Measurements from ENCODE around the gene RPP25. TPM values are rescaled to one million over a fixed set of nuclear protein-coding genes. Genes with fewer than 3 reads are reported as not detected.

Gene RPP25
- total and polyA plus RNA-seq, 2 of the 13 experiments (the other 11 are each of a cell fraction or from before 2014, with no cell fraction given): 0.05 to 0.11 TPM

GRCh38 chr15:74978077-74978476 is 21.5 kb upstream of the RPP25 start (continued):
- TF ChIP-seq ZNF616 (CRISPR knock-in tag; IDR thresholded peaks at IDR 0.05; ENCODE audit: low read depth): no peak
- TF ChIP-seq ZNF569 (CRISPR knock-in tag; IDR thresholded peaks at IDR 0.05; ENCODE audit: borderline replicate concordance): no peak

GRCh38 chr15:74977599-74977998 is 21.0 kb upstream of the RPP25 start:
- no peaks in the 10 kb centered on the region for H3K36me3 ChIP-seq (replicated peaks in 1 of 2; ENCODE audit: control insufficient read depth in 1 of 2, insufficient read depth in 2 of 2, low read length in 2 of 2)
- no peak overlapping the region for H3K27ac ChIP-seq (ENCODE audit: extremely low read length, insufficient read depth, low read length)
- no peak overlapping the region for H3K9ac ChIP-seq (ENCODE audit: insufficient read depth, low read depth, low read length)
- in situ Hi-C loops (cut with HindIII; ENCODE audit: extremely low pct_ligation_motif_present, low pct_unique_long_range_greater_than_20kb): no loop called here
- FAIRE-seq (no peak), DNase-seq (ENCODE audit: low spot score) (no peak), ATAC-seq (no peak)
- no TSS peak for BruUV-seq (replicated peaks)
- WGBS (ENCODE audit: low lambda C conversion rate): 14% methylated on average over 4 of the region's 4 CpGs
- ChIA-PET CTCF (ENCODE audit: low intra/inter-chr PET ratio, low total read pairs) (no interaction called here), POLR2A (no interaction called here)
- H3K4me1 ChIP-seq (ENCODE audit: insufficient read depth, low read length): no peaks in the 10 kb centered on the region
- no peaks in the 10 kb centered on the region for H3K79me2 ChIP-seq (ENCODE audit: insufficient read depth, low read length)
- H4K20me1 ChIP-seq (ENCODE audit: insufficient read depth, low read length): no peaks in the 10 kb centered on the region
- H3K4me2 ChIP-seq (ENCODE audit: low read depth, low read length): no peak overlapping the region
- H3K9me3 ChIP-seq (ENCODE audit: low read length): no peaks in the 10 kb centered on the region
- H2AFZ ChIP-seq (ENCODE audit: low read length): no peak overlapping the region
- no peak overlapping the region for H3K4me3 ChIP-seq (replicated peaks in 1 of 3; ENCODE audit: insufficient read depth in 1 of 3, low read depth in 2 of 3, low read length in 3 of 3)
- intact Hi-C loops (cut with micrococcal nuclease; ENCODE audit: unreplicated experiment): no loop called here
- H3K27me3 ChIP-seq (ENCODE audit: control insufficient read depth in 1 of 2, insufficient read depth in 2 of 2, low read length in 2 of 2): peaks cover 1 to 26% of the 10 kb centered on the region in 2 experiments; a peak in 3 of 5 replicates
- TF ChIP-seq TIGD3 (CRISPR knock-in tag; IDR thresholded peaks at IDR 0.05; ENCODE audit: borderline replicate concordance): no peak
- no peak for TF ChIP-seq ELF1 (CRISPR knock-in tag; IDR thresholded peaks at IDR 0.05)
- TF ChIP-seq, protein P1, sequence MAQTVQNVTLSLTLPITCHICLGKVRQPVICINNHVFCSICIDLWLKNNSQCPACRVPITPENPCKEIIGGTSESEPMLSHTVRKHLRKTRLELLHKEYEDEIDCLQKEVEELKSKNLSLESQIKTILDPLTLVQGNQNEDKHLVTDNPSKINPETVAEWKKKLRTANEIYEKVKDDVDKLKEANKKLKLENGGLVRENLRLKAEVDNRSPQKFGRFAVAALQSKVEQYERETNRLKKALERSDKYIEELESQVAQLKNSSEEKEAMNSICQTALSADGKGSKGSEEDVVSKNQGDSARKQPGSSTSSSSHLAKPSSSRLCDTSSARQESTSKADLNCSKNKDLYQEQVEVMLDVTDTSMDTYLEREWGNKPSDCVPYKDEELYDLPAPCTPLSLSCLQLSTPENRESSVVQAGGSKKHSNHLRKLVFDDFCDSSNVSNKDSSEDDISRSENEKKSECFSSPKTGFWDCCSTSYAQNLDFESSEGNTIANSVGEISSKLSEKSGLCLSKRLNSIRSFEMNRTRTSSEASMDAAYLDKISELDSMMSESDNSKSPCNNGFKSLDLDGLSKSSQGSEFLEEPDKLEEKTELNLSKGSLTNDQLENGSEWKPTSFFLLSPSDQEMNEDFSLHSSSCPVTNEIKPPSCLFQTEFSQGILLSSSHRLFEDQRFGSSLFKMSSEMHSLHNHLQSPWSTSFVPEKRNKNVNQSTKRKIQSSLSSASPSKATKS (CRISPR knock-in tag; IDR thresholded peaks at IDR 0.05): no peak
- no peak for TF ChIP-seq KLF12 (CRISPR knock-in tag; IDR thresholded peaks at IDR 0.05; ENCODE audit: borderline replicate concordance)
- TF ChIP-seq MAFF (IDR thresholded peaks at IDR 0.05; ENCODE audit: low read depth, low read length): no peak
- no peak for TF ChIP-seq ZNF569 (CRISPR knock-in tag; IDR thresholded peaks at IDR 0.05; ENCODE audit: borderline replicate concordance)
- no peak for TF ChIP-seq RARA (CRISPR knock-in tag; IDR thresholded peaks at IDR 0.05)
- TF ChIP-seq HCFC1 (IDR thresholded peaks at IDR 0.05; ENCODE audit: low read depth, low read length): no peak
- TF ChIP-seq DDIT3 (CRISPR knock-in tag; IDR thresholded peaks at IDR 0.05): no peak

Measured in HepG2 (cell line).